CD4-positive, alpha-beta T cell treated with Interleukin-17A for 4 hours (primary cell): ENCODE data around the gene RIN1.

Experiments used
- DNase-seq: peaks from one replicate; pipeline ENCODE4 v3.0.0-alpha.2; 2020; ENCODE audit warnings: mixed read lengths

The RIN1 gene

DNA sequence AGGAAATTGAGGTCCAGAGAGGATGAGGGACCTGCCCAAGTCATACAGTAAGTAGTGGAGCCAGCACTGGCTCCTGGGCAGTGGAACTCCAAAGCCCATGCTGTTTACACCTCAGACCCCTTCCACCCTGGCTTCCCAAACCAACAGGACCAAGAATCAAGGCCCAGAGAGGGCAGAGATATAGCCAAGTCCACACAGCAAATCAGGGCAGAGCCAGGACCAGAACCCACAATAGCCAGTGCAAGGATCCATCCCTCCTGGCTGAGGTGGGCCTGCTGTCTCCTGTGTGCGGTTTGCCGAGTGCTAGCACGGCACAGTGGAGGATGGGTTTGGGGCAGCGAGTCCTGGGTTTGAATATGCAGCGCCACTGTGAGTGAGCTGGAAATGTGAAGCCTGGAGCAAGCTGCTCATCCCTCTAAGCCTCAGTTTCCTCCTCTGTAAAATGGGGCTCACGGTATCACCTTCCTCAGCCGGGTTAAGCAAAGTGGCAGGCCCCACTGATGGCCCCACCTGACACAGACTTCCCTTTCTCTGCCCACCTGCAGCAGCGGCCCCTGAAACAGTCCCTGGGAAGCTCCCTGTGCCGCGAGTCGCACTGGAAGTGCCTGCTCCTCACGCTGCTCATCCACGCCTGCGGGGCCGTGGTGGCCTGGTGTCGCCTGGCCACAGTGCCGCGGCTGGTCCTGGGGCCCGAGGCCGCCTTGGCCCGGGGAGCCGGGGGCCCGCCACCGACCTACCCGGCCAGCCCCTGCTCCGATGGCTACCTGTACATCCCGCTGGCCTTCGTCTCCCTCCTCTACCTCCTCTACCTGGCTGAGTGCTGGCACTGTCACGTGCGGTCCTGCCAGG lies 42.2 kb downstream of the RIN1 start:
- no peak for DNase-seq

GRCh38 chr11:66293352-66293751 lies 42.9 kb downstream of the RIN1 start:
- no peak for DNase-seq

- no peak for DNase-seq
Observed at GRCh38 chr11:66292543-66293332, 43.5 kb downstream of the RIN1 start.

- DNase-seq: peak; percentile 63
Observed at GRCh38 chr11:66291706-66292542, 44.3 kb downstream of the RIN1 start, which contains the start of gene TMEM151A. TSS of gene TMEM151A (plus strand) at chr11:66291894. CDS start at chr11:66292014, 120 bp downstream.

DNA sequence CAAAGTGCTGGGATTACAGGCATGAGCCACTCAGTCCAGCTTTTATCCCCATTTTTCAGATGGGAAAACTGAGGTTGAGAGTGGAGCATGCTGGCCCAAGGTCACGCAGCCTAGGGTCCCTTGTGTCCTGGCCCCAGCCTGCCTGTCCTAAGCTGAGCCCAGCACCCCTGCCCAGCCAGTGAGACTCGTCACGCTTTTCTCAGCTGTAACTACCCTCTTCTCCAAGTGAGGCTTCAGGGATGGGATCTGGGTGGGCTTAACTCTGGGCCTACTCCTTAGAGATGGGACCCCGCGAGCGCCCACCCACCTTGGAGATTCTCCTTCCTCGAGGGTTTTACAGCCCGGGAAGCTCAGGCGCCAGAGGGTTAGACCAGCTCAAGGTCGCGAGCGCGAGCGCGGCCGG lies 44.9 kb downstream of the RIN1 start:
- no peak for DNase-seq

- no peak for DNase-seq
Observed at GRCh38 chr11:66290330-66290621, 46.0 kb downstream of the RIN1 start.

GRCh38 chr11:66289548-66290329 lies 46.5 kb downstream of the RIN1 start:
- DNase-seq: peak; percentile 82

- peak; percentile 98 for DNase-seq
Observed at GRCh38 chr11:66288671-66289547, 47.3 kb downstream of the RIN1 start, which contains the start of gene YIF1A. TSS of gene YIF1A (minus strand) at chr11:66289143. CDS start at chr11:66288985, 158 bp downstream.

- no peak for DNase-seq
Observed at GRCh38 chr11:66287889-66288670, 48.2 kb downstream of the RIN1 start.

DNA sequence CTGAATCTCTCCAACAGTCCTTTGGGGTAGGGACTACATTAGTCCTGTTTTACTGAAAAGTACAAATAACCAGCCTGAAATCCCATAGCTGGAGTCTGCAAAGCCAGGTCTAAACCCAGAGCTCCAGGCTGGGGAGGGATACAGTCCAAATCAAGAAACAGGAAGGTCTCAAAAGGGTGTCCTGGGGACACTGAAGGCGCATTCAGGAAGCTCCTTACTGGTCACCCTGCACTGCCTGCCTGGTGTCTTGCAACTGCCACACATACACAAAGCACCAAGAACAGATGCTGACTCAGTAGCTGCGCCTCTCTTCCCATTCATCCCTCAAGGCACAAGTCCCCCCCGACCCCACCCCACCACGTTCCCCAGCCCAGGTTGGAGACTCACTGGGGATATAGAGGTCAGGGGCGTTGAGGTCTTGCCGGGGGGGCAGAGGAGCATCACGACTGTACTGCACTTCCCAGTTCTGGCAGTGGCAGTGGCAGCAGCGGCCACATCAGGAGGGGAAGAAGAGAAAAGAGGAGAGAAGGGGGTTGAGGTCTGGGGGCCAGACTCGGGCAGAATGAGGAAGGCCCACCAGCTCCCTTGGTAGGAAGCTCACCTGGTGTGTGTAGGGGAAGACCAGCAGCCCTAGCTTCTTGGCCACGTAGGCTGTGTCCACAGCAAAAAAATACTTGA lies 48.9 kb downstream of the RIN1 start:
- DNase-seq: no peak

- DNase-seq: no peak
Observed at GRCh38 chr11:66286699-66287098, 49.5 kb downstream of the RIN1 start.

- DNase-seq: no peak
Observed at GRCh38 chr11:66285250-66285947, 50.8 kb downstream of the RIN1 start.

DNA sequence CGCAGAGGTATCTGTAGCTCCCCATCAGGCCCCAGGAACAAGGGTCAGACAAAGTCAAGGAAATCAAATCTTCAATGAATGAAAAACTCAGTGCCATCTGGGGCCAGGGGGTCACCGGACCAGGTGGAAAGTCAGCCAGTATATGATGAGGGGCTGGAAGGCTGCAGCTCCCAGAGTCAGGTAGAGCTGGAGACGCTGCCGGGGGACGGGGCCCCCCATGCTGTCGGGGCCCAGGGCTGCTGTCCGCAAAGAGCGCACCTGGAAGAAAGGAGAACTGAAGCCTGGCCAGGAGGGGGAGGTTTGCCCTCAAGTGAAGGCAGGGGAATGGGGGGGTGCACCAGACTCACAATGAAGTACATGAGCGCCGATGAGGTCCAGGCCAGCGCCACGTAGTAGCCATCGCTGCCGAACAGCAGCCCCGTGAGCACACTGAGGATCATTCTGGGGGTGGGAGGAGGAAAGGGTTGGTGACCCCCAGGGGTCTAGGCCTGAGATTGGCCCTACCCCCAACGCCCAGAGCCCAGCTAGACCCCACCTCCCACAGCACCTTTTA lies 51.6 kb downstream of the RIN1 start:
- DNase-seq: no peak

- DNase-seq: no peak
Observed at GRCh38 chr11:66283461-66284105, 52.7 kb downstream of the RIN1 start.

- peak; percentile 100 for DNase-seq
Observed at GRCh38 chr11:66282468-66283455, 53.5 kb downstream of the RIN1 start.
